Measurements from ENCODE around the gene RPL19.

Gene RPL19

GRCh38 chr17:39199820-39200069 lies 338 bp upstream of the RPL19 start:
- no peak for DNase-seq

- no peak for DNase-seq
Measured at GRCh38 chr17:39200957-39201510, 951 bp downstream of the RPL19 start.

- no peak for DNase-seq
Measured at GRCh38 chr17:39204245-39204644, 4.2 kb downstream of the RPL19 start.

- DNase-seq: no peak
Measured at GRCh38 chr17:39205112-39205526, 5.0 kb downstream of the RPL19 start.

- peak; percentile 46 for DNase-seq
Measured at GRCh38 chr17:39208136-39208535, 8.1 kb downstream of the RPL19 start.

- DNase-seq: peak; percentile 84
Measured at GRCh38 chr17:39208893-39209292, 8.8 kb downstream of the RPL19 start.

- peak; percentile 85 for DNase-seq
Measured at GRCh38 chr17:39209317-39210092, 9.4 kb downstream of the RPL19 start.

GRCh38 chr17:39210093-39210434 lies 10.0 kb downstream of the RPL19 start:
- no peak for DNase-seq

GRCh38 chr17:39212195-39212810 lies 12.2 kb downstream of the RPL19 start:
- DNase-seq: no peak

GRCh38 chr17:39212841-39213480 lies 12.9 kb downstream of the RPL19 start:
- peak; percentile 73 for DNase-seq

GRCh38 chr17:39213852-39214251 lies 13.8 kb downstream of the RPL19 start:
- DNase-seq: no peak

- no peak for DNase-seq
Measured at GRCh38 chr17:39217734-39218369, 17.8 kb downstream of the RPL19 start.

- no peak for DNase-seq
Measured at GRCh38 chr17:39218906-39219305, 18.8 kb downstream of the RPL19 start.

GRCh38 chr17:39219647-39220154 lies 19.6 kb downstream of the RPL19 start:
- no peak for DNase-seq

- DNase-seq: no peak
Measured at GRCh38 chr17:39221572-39221971, 21.5 kb downstream of the RPL19 start.

- DNase-seq: no peak
Measured at GRCh38 chr17:39222151-39222550, 22.1 kb downstream of the RPL19 start.

GRCh38 chr17:39222866-39223834 lies 23.1 kb downstream of the RPL19 start:
- DNase-seq: no peak

GRCh38 chr17:39223907-39224777 lies 24.1 kb downstream of the RPL19 start:
- no peak for DNase-seq

- DNase-seq: no peak
Measured at GRCh38 chr17:39224778-39225307, 24.8 kb downstream of the RPL19 start.

- no peak for DNase-seq
Measured at GRCh38 chr17:39225308-39225958, 25.4 kb downstream of the RPL19 start, which contains the start of gene STAC2. Gene STAC2 (minus strand): TSS chr17:39225945. CDS start chr17:39225502, 443 bp downstream.
